HCT116 (cell line): ENCODE results near the gene PBLD. TPM values are rescaled to one million over a fixed set of nuclear protein-coding genes. Genes with fewer than 3 reads are reported as not detected.

ENCODE experiments used
- ATAC-seq: fragments of 200-7000 bp; cut with Tn5 transposase; 2 replicates; pipeline ENCODE4 v1.9.1; 2020; ENCODE audit warnings: mild to moderate bottlenecking, moderate library complexity
- BruUV-seq: library from RNA; stranded (reverse); fragments of 400-500 nt; replicated peaks from 2 replicates; lab custom pipeline; 2021; lab: Mats Ljungman, UMichigan
- CTCF ChIA-PET: fragments of 300-600 bp; sonication (Branson Sonifier 250); formaldehyde crosslinking; loops from one replicate; lab custom pipeline; 2021; ENCODE audit warnings: antibody characterized with exemption; lab: Charles Lee
- POLR2A ChIA-PET: fragments of 300-600, 350-600 bp; sonication (Branson Sonifier 250); formaldehyde crosslinking; loops from one replicate; lab custom pipeline; 2021; ENCODE audit warnings: antibody characterized with exemption; lab: Charles Lee
- RAD21 ChIA-PET, 2 experiments: fragments of 300-600 bp; sonication (Branson Sonifier 250); formaldehyde crosslinking; loops; one replicate each; lab custom pipeline; 2023; ENCODE audit warnings: low total read pairs in 2 of 2; ENCODE audit not compliant: uncharacterized antibody in 2 of 2, unreplicated experiment in 2 of 2, low non-redundant PET in 1 of 2; lab: Charles Lee
- DNase-seq: peaks from one replicate; pipeline ENCODE4 v3.0.0-alpha.2; 2010; ENCODE audit warnings: low read depth, low spot score
- H2AFZ ChIP-seq: fragments of 200-600 bp; shearing (Covaris generic), sonication (generic); 2 replicates; pipeline ENCODE4 v1.6.1; 2017; ENCODE audit warnings: low read depth, mixed run types, mixed read lengths, antibody characterized with exemption, low read length; ENCODE audit not compliant: poor library complexity, severe bottlenecking
- H3K27ac ChIP-seq: 2 replicates; pipeline ENCODE4 v1.5.1; 2012; ENCODE audit warnings: low read depth, low read length
- H3K27me3 ChIP-seq: fragments of 200-600 bp; sonication (generic); 2 replicates; pipeline ENCODE4 v1.6.1; 2016; ENCODE audit warnings: mixed run types, low read length, mixed read lengths; ENCODE audit not compliant: insufficient read depth
- H3K36me3 ChIP-seq, 2 experiments: fragments of 200-500 bp in 1 of 2; fragments of 200-600 bp in 1 of 2; sonication (Bioruptor generic) in 1 of 2; sonication (generic) in 1 of 2; 2 replicates each; pipeline versions ENCODE4 v1.5.1 to v1.6.1; 2014 to 2016; ENCODE audit warnings: low read length in 2 of 2, inconsistent platforms in 1 of 2, mixed read lengths in 1 of 2, mixed run types in 1 of 2; ENCODE audit not compliant: insufficient read depth in 2 of 2, control insufficient read depth in 1 of 2
- H3K4me1 ChIP-seq, 2 experiments: fragments of 200-600 bp in 1 of 2; sonication (generic) in 1 of 2; 2 replicates each; pipeline versions ENCODE4 v1.5.1 to v1.6.1; 2012 to 2017; ENCODE audit warnings: low read length in 2 of 2, inconsistent platforms in 1 of 2, mild to moderate bottlenecking in 1 of 2, mixed read lengths in 1 of 2, mixed run types in 1 of 2, moderate library complexity in 1 of 2; ENCODE audit not compliant: insufficient read depth in 2 of 2, control insufficient read depth in 1 of 2
- H3K4me2 ChIP-seq: fragments of 200-600 bp; sonication (generic); 2 replicates; pipeline ENCODE4 v1.6.1; 2017; ENCODE audit warnings: mixed run types, low read length, mixed read lengths
- H3K4me3 ChIP-seq, 2 experiments: fragments of 200-600 bp in 1 of 2; sonication (generic) in 1 of 2; replicated peaks in 1 of 2; 2 replicates each; pipeline ENCODE4 v1.5.1; 2011 to 2016; ENCODE audit warnings: low read length in 2 of 2, control low read depth in 1 of 2, low read depth in 1 of 2, mild to moderate bottlenecking in 1 of 2, mixed read lengths in 1 of 2, mixed run types in 1 of 2
- H3K79me2 ChIP-seq: fragments of 200-600 bp; sonication (generic); 2 replicates; pipeline ENCODE4 v1.6.1; 2017; ENCODE audit warnings: mild to moderate bottlenecking, mixed run types, low read length, moderate library complexity, mixed read lengths; ENCODE audit not compliant: insufficient read depth
- H3K9ac ChIP-seq: fragments of 200-600 bp; sonication (generic); 2 replicates; pipeline ENCODE4 v1.6.1; 2016; ENCODE audit warnings: low read length, mixed read lengths
- H3K9me2 ChIP-seq: fragments of 200-600 bp; sonication (generic), shearing (Covaris generic); 2 replicates; pipeline ENCODE4 v1.6.1; 2017; ENCODE audit warnings: mixed run types, mild to moderate bottlenecking, moderate library complexity; ENCODE audit not compliant: insufficient read depth
- H3K9me3 ChIP-seq, 2 experiments: fragments of 200-500 bp in 1 of 2; fragments of 200-600 bp in 1 of 2; sonication (Bioruptor generic) in 1 of 2; sonication (generic) in 1 of 2; 2 replicates each; pipeline ENCODE4 v1.6.1; 2014 to 2017; ENCODE audit warnings: low read length in 2 of 2, mixed read lengths in 2 of 2, inconsistent platforms in 1 of 2, low read depth in 1 of 2, mild to moderate bottlenecking in 1 of 2, mixed run types in 1 of 2, moderate library complexity in 1 of 2; ENCODE audit not compliant: control insufficient read depth in 1 of 2, insufficient read depth in 1 of 2
- H4K20me1 ChIP-seq: fragments of 200-600 bp; sonication (generic), shearing (Covaris generic); 2 replicates; pipeline ENCODE4 v1.6.1; 2017; ENCODE audit warnings: mixed run types, mild to moderate bottlenecking, moderate library complexity; ENCODE audit not compliant: insufficient read depth
- CBX3 ChIP-seq: IDR thresholded peaks from 2 replicates; pipeline ENCODE4 v1.6.1; 2012; ENCODE audit warnings: low read depth
- CEBPB ChIP-seq: IDR thresholded peaks from 2 replicates; pipeline ENCODE4 v1.6.1; 2012; ENCODE audit warnings: low read depth
- EGR1 ChIP-seq: IDR thresholded peaks from 2 replicates; pipeline ENCODE4 v1.6.1; 2012; ENCODE audit warnings: low read depth
- EZH2phosphoT487 ChIP-seq: fragments of 200-600 bp; IDR thresholded peaks from 2 replicates; pipeline ENCODE4 v1.6.1; 2018; ENCODE audit warnings: antibody characterized with exemption, borderline replicate concordance
- FOSL1 ChIP-seq: IDR thresholded peaks from 2 replicates; pipeline ENCODE4 v1.6.1; 2012; ENCODE audit warnings: low read depth
- JUND ChIP-seq: IDR thresholded peaks from 2 replicates; pipeline ENCODE4 v1.6.1; 2012
- POLR2AphosphoS5 ChIP-seq: IDR thresholded peaks from 2 replicates; pipeline ENCODE4 v1.6.1; 2011; ENCODE audit warnings: mild to moderate bottlenecking, low read depth, low read length, moderate library complexity
- RAD21 ChIP-seq: IDR thresholded peaks from 2 replicates; pipeline ENCODE4 v1.6.1; 2012; ENCODE audit warnings: low read depth, mild to moderate bottlenecking
- REST ChIP-seq: IDR thresholded peaks from 2 replicates; pipeline ENCODE4 v1.6.1; 2012; ENCODE audit warnings: low read depth
- SP1 ChIP-seq: IDR thresholded peaks from 2 replicates; pipeline ENCODE4 v1.6.1; 2012; ENCODE audit warnings: low read depth
- SRF ChIP-seq: IDR thresholded peaks from 2 replicates; pipeline ENCODE4 v1.6.1; 2012; ENCODE audit warnings: low read depth
- ZBTB33 ChIP-seq: IDR thresholded peaks from 2 replicates; pipeline ENCODE4 v1.6.1; 2011; ENCODE audit warnings: mild to moderate bottlenecking, low read length, moderate library complexity; ENCODE audit not compliant: insufficient replicate concordance; ENCODE audit errors: extremely low read depth
- intact Hi-C: fragments of 100-400 bp; cut with micrococcal nuclease; formaldehyde crosslinking; loops from 2 replicates; pipeline ENCODE4 v1.10.0; 2022
- total RNA-seq: library from RNA; stranded (reverse); gene quantifications from one replicate; pipeline ENCODE4 v1.2.1, GENCODE V29; 2021; ENCODE audit not compliant: unreplicated experiment
- TF ChIP-seq, protein P1 (sequence below): IDR thresholded peaks from 2 replicates; pipeline ENCODE4 v1.6.1; 2012
- TF ChIP-seq, protein P2 (sequence below): IDR thresholded peaks from 2 replicates; pipeline ENCODE4 v1.6.1; 2012

Gene PBLD
- total RNA-seq, 1 experiment from 2014 or later = 2.2 TPM

- ChIA-PET POLR2A (no interaction called here), CTCF (no interaction called here), RAD21 (no interaction called here)
- intact Hi-C loops = no loop called here
- Histone ChIP-seq H3K27me3 (no peaks in the 10 kb centered on the region), H4K20me1 (no peaks in the 10 kb centered on the region), H3K9ac (no peak overlapping the region), H3K36me3 (no peaks in the 10 kb centered on the region), H3K9me2 (no peaks in the 10 kb centered on the region), H3K4me3 (no peak overlapping the region), H3K79me2 (no peaks in the 10 kb centered on the region), H3K4me2 (no peak overlapping the region), H3K9me3 (no peaks in the 10 kb centered on the region), H2AFZ (no peak overlapping the region), H3K27ac (no peak overlapping the region), H3K4me1 (no peaks in the 10 kb centered on the region)
- DNase-seq (no peak), ATAC-seq (no peak)
- TF ChIP-seq RAD21 = no peak
- TF ChIP-seq SP1 = no peak
- no peak for TF ChIP-seq EZH2phosphoT487
- TF ChIP-seq, protein P1, sequence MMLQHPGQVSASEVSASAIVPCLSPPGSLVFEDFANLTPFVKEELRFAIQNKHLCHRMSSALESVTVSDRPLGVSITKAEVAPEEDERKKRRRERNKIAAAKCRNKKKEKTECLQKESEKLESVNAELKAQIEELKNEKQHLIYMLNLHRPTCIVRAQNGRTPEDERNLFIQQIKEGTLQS = no peak
- TF ChIP-seq JUND = no peak
- no peak for TF ChIP-seq FOSL1
- no peak for TF ChIP-seq ZBTB33
- no peak for TF ChIP-seq POLR2AphosphoS5
- BruUV-seq = no TSS peak
These were observed 42.0 kb downstream of the PBLD start for GRCh38 chr10:68290736-68291135.

GRCh38 chr10:68288717-68289116, 44.0 kb downstream of the PBLD start:
- BruUV-seq = no TSS peak
- no peak overlapping the region for H3K4me2 ChIP-seq
- ChIA-PET POLR2A (no interaction called here), CTCF (no interaction called here), RAD21 (no interaction called here)
- no peaks in the 10 kb centered on the region for H3K9me2 ChIP-seq
- H3K4me1 ChIP-seq = no peaks in the 10 kb centered on the region
- no peak for DNase-seq
- no peak overlapping the region for H2AFZ ChIP-seq
- H3K9me3 ChIP-seq = no peaks in the 10 kb centered on the region
- intact Hi-C loops = no loop called here
- no peaks in the 10 kb centered on the region for H3K27me3 ChIP-seq
- H3K9ac ChIP-seq = no peak overlapping the region
- H3K4me3 ChIP-seq = no peak overlapping the region
- H3K79me2 ChIP-seq = no peaks in the 10 kb centered on the region
- no peaks in the 10 kb centered on the region for H3K36me3 ChIP-seq
- H4K20me1 ChIP-seq = no peaks in the 10 kb centered on the region
- H3K27ac ChIP-seq = no peak overlapping the region
- ATAC-seq = no peak
- no peak for TF ChIP-seq ZBTB33
- no peak for TF ChIP-seq POLR2AphosphoS5
- TF ChIP-seq JUND = no peak
- TF ChIP-seq REST = no peak
- no peak for TF ChIP-seq SRF
- no peak for TF ChIP-seq EGR1
- no peak for TF ChIP-seq CBX3
- TF ChIP-seq CEBPB = no peak
- TF ChIP-seq, protein P2, sequence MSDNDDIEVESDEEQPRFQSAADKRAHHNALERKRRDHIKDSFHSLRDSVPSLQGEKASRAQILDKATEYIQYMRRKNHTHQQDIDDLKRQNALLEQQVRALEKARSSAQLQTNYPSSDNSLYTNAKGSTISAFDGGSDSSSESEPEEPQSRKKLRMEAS = no peak
